Calu3 (cell line): Measurements from ENCODE around the gene CDH5. TPM values are rescaled to one million over a fixed set of nuclear protein-coding genes. Genes with fewer than 3 reads are reported as not detected.
A peak's percentile ranks its signal among the peaks of the same experiment; 100 is the strongest.

Experiments
- BruUV-seq: library from RNA; stranded (reverse); fragments of 400-500 nt; replicated peaks from 2 replicates; lab custom pipeline; 2021; lab: Mats Ljungman, UMichigan
- CTCF ChIA-PET: fragments of 300-600 bp; sonication (Branson Sonifier 250); formaldehyde crosslinking; loops from one replicate; lab custom pipeline; 2022; ENCODE audit warnings: antibody characterized with exemption; lab: Charles Lee
- DNase-seq: peaks from one replicate; pipeline ENCODE4 v3.0.0; 2022
- H3K27ac Mint-ChIP-seq: one replicate; pipeline ENCODE4 v1.8.0; 2022; ENCODE audit warnings: mixed read lengths; ENCODE audit not compliant: unreplicated experiment
- H3K27me3 Mint-ChIP-seq: one replicate; pipeline ENCODE4 v1.8.0; 2022; ENCODE audit warnings: mixed read lengths; ENCODE audit not compliant: unreplicated experiment
- H3K36me3 Mint-ChIP-seq: one replicate; pipeline ENCODE4 v1.8.0; 2022; ENCODE audit warnings: mild to moderate bottlenecking, moderate library complexity, mixed read lengths; ENCODE audit not compliant: insufficient read depth, unreplicated experiment
- H3K4me1 Mint-ChIP-seq: one replicate; pipeline ENCODE4 v1.8.0; 2022; ENCODE audit warnings: mild to moderate bottlenecking, low read depth, mixed read lengths; ENCODE audit not compliant: unreplicated experiment
- H3K4me3 Mint-ChIP-seq: one replicate; pipeline ENCODE4 v1.8.0; 2022; ENCODE audit warnings: mild to moderate bottlenecking, low read depth, moderate library complexity, mixed read lengths; ENCODE audit not compliant: unreplicated experiment
- H3K9me3 Mint-ChIP-seq: one replicate; pipeline ENCODE4 v1.8.0; 2022; ENCODE audit warnings: low read depth, mixed read lengths; ENCODE audit not compliant: unreplicated experiment
- intact Hi-C: fragments of 100-400 bp; cut with micrococcal nuclease; formaldehyde crosslinking; loops from one replicate; pipeline ENCODE4 v1.10.0; 2022; ENCODE audit not compliant: unreplicated experiment
- total RNA-seq: library from RNA; stranded (reverse); gene quantifications from 2 replicates; pipeline ENCODE4 v1.2.3, GENCODE V29; 2022
- TF ChIP-seq, protein P1 (sequence below): fragments of 200-600 bp; IDR thresholded peaks from one replicate; pipeline ENCODE4 v1.8.0; 2022; ENCODE audit warnings: antibody characterized with exemption; ENCODE audit not compliant: unreplicated experiment

CDH5 gene
- total RNA-seq, 1 experiment from 2014 or later, result not detected

DNA sequence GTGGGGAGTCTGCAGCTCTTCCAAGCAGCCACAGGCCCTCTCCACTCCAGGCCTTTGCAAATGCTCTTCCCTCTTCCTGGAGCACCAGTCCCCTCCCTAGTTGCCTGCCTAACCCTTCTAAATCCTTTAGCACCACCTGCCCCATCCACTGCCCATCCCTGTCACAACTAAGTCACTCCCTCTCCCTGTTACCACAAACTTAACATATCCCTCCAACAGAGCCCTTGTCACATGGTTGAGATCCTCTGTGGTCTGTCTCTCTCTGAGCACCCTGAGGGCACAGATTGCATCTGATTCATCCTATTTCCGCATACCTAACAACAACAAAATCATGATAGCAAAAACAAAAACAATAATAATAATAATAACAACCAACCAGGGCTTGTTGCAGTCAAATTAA is 49.6 kb downstream of the CDH5 start:
- no peak for DNase-seq
- H3K27ac Mint-ChIP-seq, result no peak overlapping the region
- H3K36me3 Mint-ChIP-seq, result no peaks in the 10 kb centered on the region
- intact Hi-C loops, result no loop called here
- no peaks in the 10 kb centered on the region for H3K27me3 Mint-ChIP-seq
- CTCF ChIA-PET, result no interaction called here
- peaks cover 8% of the 10 kb centered on the region for H3K4me1 Mint-ChIP-seq
- H3K9me3 Mint-ChIP-seq, result peaks cover 12% of the 10 kb centered on the region
- no TSS peak for BruUV-seq
- H3K4me3 Mint-ChIP-seq, result no peak overlapping the region
- TF ChIP-seq, protein P1, sequence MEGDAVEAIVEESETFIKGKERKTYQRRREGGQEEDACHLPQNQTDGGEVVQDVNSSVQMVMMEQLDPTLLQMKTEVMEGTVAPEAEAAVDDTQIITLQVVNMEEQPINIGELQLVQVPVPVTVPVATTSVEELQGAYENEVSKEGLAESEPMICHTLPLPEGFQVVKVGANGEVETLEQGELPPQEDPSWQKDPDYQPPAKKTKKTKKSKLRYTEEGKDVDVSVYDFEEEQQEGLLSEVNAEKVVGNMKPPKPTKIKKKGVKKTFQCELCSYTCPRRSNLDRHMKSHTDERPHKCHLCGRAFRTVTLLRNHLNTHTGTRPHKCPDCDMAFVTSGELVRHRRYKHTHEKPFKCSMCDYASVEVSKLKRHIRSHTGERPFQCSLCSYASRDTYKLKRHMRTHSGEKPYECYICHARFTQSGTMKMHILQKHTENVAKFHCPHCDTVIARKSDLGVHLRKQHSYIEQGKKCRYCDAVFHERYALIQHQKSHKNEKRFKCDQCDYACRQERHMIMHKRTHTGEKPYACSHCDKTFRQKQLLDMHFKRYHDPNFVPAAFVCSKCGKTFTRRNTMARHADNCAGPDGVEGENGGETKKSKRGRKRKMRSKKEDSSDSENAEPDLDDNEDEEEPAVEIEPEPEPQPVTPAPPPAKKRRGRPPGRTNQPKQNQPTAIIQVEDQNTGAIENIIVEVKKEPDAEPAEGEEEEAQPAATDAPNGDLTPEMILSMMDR, result no peak

DNA sequence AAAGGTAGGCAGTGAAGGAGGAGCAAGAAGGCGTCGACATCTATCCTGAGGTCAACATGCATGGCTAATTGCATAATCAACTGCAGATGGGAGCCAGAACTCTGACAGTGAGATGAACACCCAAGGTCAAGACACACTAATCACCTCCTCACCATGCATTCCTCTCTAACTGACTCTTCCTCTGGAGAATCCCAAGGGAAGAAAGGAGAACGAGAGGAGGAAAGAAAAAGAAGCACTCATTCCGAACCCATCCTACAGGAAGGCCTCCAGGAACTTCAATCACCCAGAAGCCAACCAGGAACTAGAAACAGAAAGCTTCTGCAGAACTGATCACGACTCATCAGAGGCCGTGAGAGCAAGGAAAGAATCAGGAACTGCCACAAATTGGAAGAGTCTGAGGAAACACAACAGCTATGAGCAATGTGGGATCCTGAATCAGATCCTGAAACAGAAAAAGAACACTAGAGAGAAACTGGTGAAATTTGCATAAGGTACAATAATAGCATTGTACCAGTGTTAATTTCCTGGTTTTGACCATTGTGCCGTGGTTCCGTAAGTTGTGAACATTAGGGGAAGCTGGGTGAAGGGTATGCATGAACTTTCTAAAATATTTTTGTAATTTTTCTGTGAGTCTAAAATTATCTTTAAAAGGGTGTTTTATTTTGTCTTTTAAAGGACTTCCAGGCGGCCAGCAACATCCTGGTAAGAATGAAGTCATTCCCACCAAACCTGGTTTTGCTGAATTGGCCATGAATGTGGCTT is 50.6 kb downstream of the CDH5 start:
- Mint-ChIP-seq H3K36me3 (no peaks in the 10 kb centered on the region), H3K4me3 (no peak overlapping the region), H3K27ac (no peak overlapping the region), H3K9me3 (peaks cover 11% of the 10 kb centered on the region), H3K27me3 (no peaks in the 10 kb centered on the region), H3K4me1 (peaks cover 8% of the 10 kb centered on the region)
- BruUV-seq, result no TSS peak
- no peak for DNase-seq
- CTCF ChIA-PET, result interaction anchor here (0.6 kb wide), 1 partner anchor 19 kb away, joined by 3 read pairs; no protein-coding TSS in a partner anchor
- TF ChIP-seq, protein P1, result no peak
- intact Hi-C loops, result no loop called here

DNA sequence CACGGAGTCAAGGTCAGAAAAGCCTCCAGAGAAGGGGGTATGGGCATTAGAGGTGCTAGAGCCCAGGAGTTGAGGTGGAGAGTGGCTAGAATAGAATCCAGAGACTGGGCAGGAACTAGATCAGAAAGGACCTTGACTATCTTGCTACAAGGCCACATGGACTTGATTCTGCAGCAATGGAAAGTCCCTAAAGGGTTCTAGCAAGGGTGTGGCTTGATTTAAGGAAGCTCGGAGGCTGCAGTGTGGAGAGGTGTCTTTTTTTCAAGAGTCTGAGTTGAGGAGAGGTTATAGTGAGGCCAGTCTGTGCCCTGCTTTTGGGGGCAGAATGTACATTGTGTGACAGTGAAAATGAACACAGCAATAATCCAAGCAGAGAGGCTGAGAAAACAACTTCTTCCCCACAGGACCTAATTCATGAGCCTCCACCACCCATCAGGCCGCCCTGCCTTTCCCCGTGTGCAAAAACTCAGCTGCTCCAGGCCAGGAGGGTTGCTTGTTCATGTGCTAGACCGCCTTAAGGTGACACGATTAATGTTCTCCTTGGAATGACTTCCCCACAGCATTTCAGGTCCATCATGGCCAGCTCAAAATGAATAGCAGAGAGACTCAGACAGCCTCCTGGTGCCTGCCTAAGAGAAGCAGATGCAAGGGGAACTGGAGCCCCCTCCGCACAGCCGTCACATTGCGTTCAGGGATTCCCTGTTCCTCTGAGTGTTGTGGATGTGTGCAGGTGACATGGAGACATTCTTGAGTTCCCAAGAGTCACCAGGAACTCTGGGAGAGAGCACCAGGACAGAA is 51.9 kb downstream of the CDH5 start:
- no peak overlapping the region for H3K27ac Mint-ChIP-seq
- peaks cover 4% of the 10 kb centered on the region for H3K27me3 Mint-ChIP-seq
- no peaks in the 10 kb centered on the region for H3K36me3 Mint-ChIP-seq
- CTCF ChIA-PET, result no interaction called here
- peaks cover 11% of the 10 kb centered on the region for H3K9me3 Mint-ChIP-seq
- DNase-seq, result no peak
- TF ChIP-seq, protein P1, result no peak
- H3K4me3 Mint-ChIP-seq, result no peak overlapping the region
- H3K4me1 Mint-ChIP-seq, result peaks cover 8% of the 10 kb centered on the region
- intact Hi-C loops, result no loop called here
- no TSS peak for BruUV-seq

DNA sequence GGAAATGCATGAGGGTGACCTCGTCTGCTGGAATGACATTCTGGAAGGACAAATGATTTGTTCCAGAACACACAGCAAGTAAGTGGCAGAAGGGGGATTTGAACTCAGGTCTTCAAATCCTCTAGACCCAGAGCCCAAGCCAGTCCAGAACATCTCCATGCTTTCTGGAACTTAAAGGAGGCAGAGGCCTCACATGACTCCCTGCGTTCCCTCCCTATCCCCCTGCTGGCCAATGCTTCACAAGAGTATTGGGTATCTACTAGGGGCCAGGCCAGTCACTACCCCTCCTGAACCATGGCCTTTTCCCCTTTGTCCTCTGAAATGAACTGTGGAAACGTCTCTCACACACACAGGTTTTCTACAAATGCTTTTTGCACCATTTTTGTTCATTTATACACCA is 53.0 kb downstream of the CDH5 start:
- TF ChIP-seq, protein P1, result peak; percentile 15
- Mint-ChIP-seq H3K9me3 (peaks cover 11% of the 10 kb centered on the region), H3K27me3 (peaks cover 15% of the 10 kb centered on the region), H3K36me3 (no peaks in the 10 kb centered on the region), H3K4me1 (peaks cover 8% of the 10 kb centered on the region), H3K27ac (no peak overlapping the region), H3K4me3 (no peak overlapping the region)
- no TSS peak for BruUV-seq
- intact Hi-C loops, result no loop called here
- CTCF ChIA-PET, result no interaction called here
- DNase-seq, result no peak
